Thyroid gland (tissue), 4 donors: ENCODE measurements around the gene DOLK. TPM values are rescaled to one million over a fixed set of nuclear protein-coding genes. Genes with fewer than 3 reads are reported as not detected.

Source experiments
- DNase-seq, 2 donors: peaks; one replicate each; pipeline ENCODE4 v3.0.0-alpha.2; 2019
- H3K27ac ChIP-seq, 3 donors: fragments of 200-600 bp; sonication (generic); 1 replicate in 2 of 3; 2 replicates in 1 of 3; pipeline ENCODE4 v1.5.1; 2016 to 2019; ENCODE audit warnings: mild to moderate bottlenecking in 1 of 3, moderate library complexity in 1 of 3
- H3K27me3 ChIP-seq: fragments of 200-600 bp; sonication (generic); one replicate; pipeline ENCODE4 v1.5.1; 2019
- H3K36me3 ChIP-seq, 2 donors: fragments of 200-600 bp; sonication (generic); one replicate each; pipeline ENCODE4 v1.5.1; 2016 to 2019
- H3K4me1 ChIP-seq, 2 donors: fragments of 200-600 bp; sonication (generic); one replicate each; pipeline ENCODE4 v1.5.1; 2017 to 2019
- H3K4me3 ChIP-seq, 3 donors: fragments of 200-600 bp; sonication (generic); replicated peaks in 1 of 3; 1 replicate in 2 of 3; 2 replicates in 1 of 3; pipeline ENCODE4 v1.5.1; 2016; ENCODE audit warnings: mild to moderate bottlenecking in 1 of 3
- H3K9me3 ChIP-seq: fragments of 200-600 bp; sonication (generic); one replicate; pipeline ENCODE4 v1.5.1; 2017
- CTCF ChIP-seq, 6 experiments: fragments of 200-600 bp in 3 of 6; fragments of 450-650 bp in 3 of 6; sonication (generic) in 3 of 6; IDR thresholded peaks; one replicate each; pipeline ENCODE4 v1.5.1; 2016 to 2019; ENCODE audit warnings: antibody characterized with exemption in 6 of 6, mild to moderate bottlenecking in 2 of 6, inconsistent platforms in 1 of 6, moderate library complexity in 1 of 6
- POLR2A ChIP-seq, 2 donors: fragments of 450-650 bp; IDR thresholded peaks; one replicate each; pipeline ENCODE4 v1.6.1; 2017; ENCODE audit warnings: antibody characterized with exemption in 2 of 2, mild to moderate bottlenecking in 2 of 2, moderate library complexity in 1 of 2
- WGBS, 2 donors: methylation state at CpG; one replicate each; pipeline ENCODE4 v1.1.5; 2017; 5-methylcytosine and 5-hydroxymethylcytosine counted together
- intact Hi-C: fragments of 100-400 bp; cut with DNase I; formaldehyde crosslinking; loops from one replicate; pipeline ENCODE4 v1.15.1; 2023
- total RNA-seq, 4 donors: library from RNA; depleted of rRNA; stranded (reverse); fragments of >200 nt; gene quantifications; one replicate each; pipeline ENCODE4 v1.2.3, GENCODE V29; 2016

The DOLK gene
- total RNA-seq, 4 donors from 2014 or later, result 21.1 to 25.2 (median 22.2) TPM

- Histone ChIP-seq H3K27me3 (no peaks in the 10 kb centered on the region), H3K27ac (peak overlapping the region; percentile 92 to 100 (median 96)), H3K4me3 (no peak overlapping the region), H3K9me3 (no peaks in the 10 kb centered on the region), H3K36me3 (peaks cover 0 to 2% of the 10 kb centered on the region in 2 donors), H3K4me1 (peaks cover 73 to 97% of the 10 kb centered on the region in 2 donors)
- 39 to 41% methylated on average over 26 of the region's 26 CpGs for WGBS, 2 donors
- TF ChIP-seq POLR2A (IDR thresholded peaks at IDR 0.05), result peak in 1 of 2 donors; percentile 78
- no peak for TF ChIP-seq CTCF (IDR thresholded peaks at IDR 0.05)
- intact Hi-C loops, result no loop called here
- DNase-seq, result peak; percentile 94 to 97
Measured at GRCh38 chr9:128917151-128917849, 30.1 kb downstream of the DOLK start.

GRCh38 chr9:128916745-128917144 lies 30.7 kb downstream of the DOLK start:
- DNase-seq, result no peak
- no peaks in the 10 kb centered on the region for H3K9me3 ChIP-seq
- peaks cover 73 to 97% of the 10 kb centered on the region in 2 donors for H3K4me1 ChIP-seq
- H3K27me3 ChIP-seq, result no peaks in the 10 kb centered on the region
- TF ChIP-seq POLR2A (IDR thresholded peaks at IDR 0.05), result no peak
- no peak for TF ChIP-seq CTCF (IDR thresholded peaks at IDR 0.05)
- no peak overlapping the region for H3K4me3 ChIP-seq
- intact Hi-C loops, result no loop called here
- peaks cover 0 to 2% of the 10 kb centered on the region in 2 donors for H3K36me3 ChIP-seq
- 82 to 83% methylated on average over 11 of the region's 11 CpGs for WGBS, 2 donors
- peak overlapping the region; percentile 92 to 100 (median 96) for H3K27ac ChIP-seq

- no peaks in the 10 kb centered on the region for H3K9me3 ChIP-seq
Measured at GRCh38 chr9:128916204-128916603, 31.2 kb downstream of the DOLK start.

DNA sequence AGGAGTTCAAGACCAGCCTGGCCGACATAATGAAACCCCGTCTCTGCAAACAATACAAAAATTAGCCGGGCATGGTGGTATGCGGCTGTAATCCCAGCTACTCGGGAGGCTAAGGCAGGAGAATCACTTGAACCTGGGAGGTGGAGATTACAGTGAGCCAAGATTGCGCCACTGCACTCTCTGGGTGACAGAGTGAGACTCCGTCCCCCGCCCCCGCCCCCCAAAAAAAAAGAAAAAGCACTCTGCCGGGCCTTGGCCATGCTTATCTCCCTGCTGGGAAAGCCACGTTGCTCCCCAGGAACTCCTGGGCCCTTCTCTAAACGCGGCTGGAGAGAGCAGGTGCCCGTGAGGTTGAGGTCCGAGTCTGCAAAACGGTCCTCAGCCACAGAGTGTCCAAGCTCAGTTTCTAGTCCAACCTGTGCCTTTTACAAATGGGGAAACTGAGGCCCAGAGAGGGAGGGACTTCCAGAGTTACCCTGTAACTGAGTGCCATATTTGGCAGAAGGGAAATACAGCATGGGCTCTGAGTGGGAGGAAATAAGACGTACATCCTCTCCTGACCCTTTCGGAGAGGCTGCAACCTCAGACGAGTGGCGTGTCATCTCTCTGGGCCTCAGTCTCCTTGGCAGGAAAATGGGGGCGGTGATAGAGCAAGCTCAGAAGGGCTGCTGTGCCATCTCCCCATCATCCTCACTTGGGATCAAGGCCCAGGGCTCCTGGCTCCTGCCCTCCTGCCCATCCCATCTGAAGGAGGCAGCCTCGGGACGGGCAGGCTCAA lies 33.2 kb downstream of the DOLK start:
- H3K36me3 ChIP-seq, result peaks cover 4 to 10% of the 10 kb centered on the region in 2 donors
- peak overlapping the region in 2 of 3 donors; percentile 83 to 88 for H3K27ac ChIP-seq
- no peaks in the 10 kb centered on the region for H3K27me3 ChIP-seq
- 67 to 71% methylated on average over 15 to 22 of the region's 23 CpGs for WGBS, 2 donors
- intact Hi-C loops, result no loop called here
- no peak for TF ChIP-seq CTCF (IDR thresholded peaks at IDR 0.05)
- TF ChIP-seq POLR2A (IDR thresholded peaks at IDR 0.05), result no peak
- DNase-seq, result no peak
- H3K4me3 ChIP-seq, result no peak overlapping the region
- peaks cover 50 to 92% of the 10 kb centered on the region in 2 donors for H3K4me1 ChIP-seq
- no peaks in the 10 kb centered on the region for H3K9me3 ChIP-seq

More at GRCh38 chr9:128916204-128916603, 31.2 kb downstream of the DOLK start:
- TF ChIP-seq POLR2A (IDR thresholded peaks at IDR 0.05), result peak; percentile 22 to 63
- no peak for TF ChIP-seq CTCF (IDR thresholded peaks at IDR 0.05)
- Histone ChIP-seq H3K4me3 (peak overlapping the region in 1 of 3 donors; percentile 7), H3K27me3 (no peaks in the 10 kb centered on the region), H3K4me1 (peaks cover 70 to 97% of the 10 kb centered on the region in 2 donors), H3K36me3 (peaks cover 0 to 2% of the 10 kb centered on the region in 2 donors), H3K27ac (peak overlapping the region; percentile 92 to 100 (median 96))
- DNase-seq, result peak; percentile 85 to 91
- intact Hi-C loops, result no loop called here
- WGBS, 2 donors, result 34 to 68% methylated on average over 3 to 15 of the region's 18 CpGs
